OCI-M2 (cell line): Measurements from ENCODE around the gene P2RY12.

Source experiments
- DNase-seq: peaks from one replicate; lab custom pipeline; 2025; ENCODE audit not compliant: unreplicated experiment; lab: John Stamatoyannopoulos, UW

Gene P2RY12

GRCh38 chr3:151307583-151308488, 76.7 kb downstream of the P2RY12 start:
- DNase-seq, result no peak

GRCh38 chr3:151307131-151307530, 77.4 kb downstream of the P2RY12 start:
- no peak for DNase-seq

DNA sequence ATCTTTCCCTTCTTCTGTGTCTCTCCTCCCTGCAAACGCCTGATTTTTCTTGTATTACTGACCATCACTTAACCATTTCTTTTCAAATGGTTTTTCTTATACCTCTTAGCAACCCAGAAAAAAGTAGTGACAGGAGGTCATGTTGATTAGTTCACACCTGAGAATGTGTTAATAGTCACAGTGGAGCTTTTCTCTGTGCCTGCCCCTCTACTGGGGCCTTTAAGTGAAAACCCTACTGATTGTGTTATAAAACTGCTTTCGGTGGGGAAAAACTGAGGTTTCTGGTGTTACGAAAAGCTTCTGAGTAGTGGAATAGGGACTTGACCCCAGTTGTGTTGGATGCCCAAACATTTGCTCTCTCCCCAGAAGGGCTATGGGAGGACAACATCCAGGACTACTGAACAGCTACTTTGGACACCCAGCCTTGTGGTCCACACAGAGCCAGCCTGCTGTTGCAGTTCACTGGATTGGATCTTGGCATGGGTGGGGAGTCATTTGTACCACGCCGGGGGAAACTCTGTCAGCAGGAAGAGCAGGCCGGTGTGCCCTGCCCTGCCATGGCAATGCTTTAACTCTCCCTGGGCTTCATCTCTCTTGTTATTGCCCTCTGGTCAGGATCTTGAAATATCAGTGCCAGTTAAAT, 78.3 kb downstream of the P2RY12 start:
- DNase-seq, result no peak

DNA sequence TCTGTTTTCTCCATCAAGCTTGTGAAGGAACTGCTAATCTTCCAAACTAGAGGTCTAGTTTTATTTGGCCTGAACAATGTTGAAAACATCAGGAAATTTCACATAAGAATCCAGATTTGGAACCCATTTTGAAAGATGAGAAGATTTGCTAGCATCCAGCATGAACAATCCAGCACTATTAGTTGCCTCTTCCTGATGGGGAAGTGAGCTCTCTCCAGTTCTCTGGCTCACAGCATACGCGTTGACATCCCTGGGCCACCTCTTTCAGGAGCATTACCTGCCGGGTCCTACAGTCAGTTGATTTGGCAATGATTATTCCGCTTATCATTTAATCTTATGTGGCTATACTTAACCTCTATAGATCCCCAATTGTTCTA, 78.8 kb downstream of the P2RY12 start:
- no peak for DNase-seq

DNA sequence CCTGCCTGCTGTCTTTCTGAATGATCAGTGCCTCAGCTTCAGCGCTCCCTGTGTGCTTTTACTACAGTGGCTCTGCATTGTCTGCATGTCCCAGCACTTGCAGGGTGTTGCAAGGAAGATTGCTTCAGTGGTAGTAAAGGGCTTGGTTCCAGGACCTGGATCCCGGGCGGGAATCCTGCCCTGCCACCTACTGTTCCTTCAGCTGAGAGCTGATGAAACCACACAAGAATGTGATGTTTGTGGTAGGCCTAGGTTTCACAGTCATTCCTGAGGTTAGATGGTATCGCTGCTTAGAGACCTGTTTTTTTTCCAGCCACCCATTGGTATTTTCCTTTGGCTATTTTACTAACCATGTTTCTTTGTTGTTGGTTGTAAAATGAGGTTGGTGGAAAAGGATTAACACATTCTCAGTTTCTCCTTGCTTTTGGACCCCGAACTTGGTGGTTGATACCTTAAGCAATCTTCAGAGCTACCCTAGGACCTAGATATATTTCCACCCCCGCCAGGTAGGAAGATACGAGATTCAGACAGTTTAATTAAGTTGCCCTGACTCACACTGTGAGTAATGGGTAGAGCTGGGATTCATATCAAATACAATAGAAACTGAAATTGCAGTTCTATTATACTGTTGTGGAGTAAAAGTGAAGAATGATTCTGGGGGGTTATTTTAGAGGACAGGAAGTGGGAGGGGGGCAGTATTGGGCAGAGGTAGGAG, 79.3 kb downstream of the P2RY12 start:
- no peak for DNase-seq

GRCh38 chr3:151303751-151304150, 80.8 kb downstream of the P2RY12 start:
- no peak for DNase-seq

GRCh38 chr3:151301787-151302186, 82.8 kb downstream of the P2RY12 start:
- DNase-seq, result no peak

- DNase-seq, result no peak
Measured at GRCh38 chr3:151300539-151300938, 84.0 kb downstream of the P2RY12 start.

DNA sequence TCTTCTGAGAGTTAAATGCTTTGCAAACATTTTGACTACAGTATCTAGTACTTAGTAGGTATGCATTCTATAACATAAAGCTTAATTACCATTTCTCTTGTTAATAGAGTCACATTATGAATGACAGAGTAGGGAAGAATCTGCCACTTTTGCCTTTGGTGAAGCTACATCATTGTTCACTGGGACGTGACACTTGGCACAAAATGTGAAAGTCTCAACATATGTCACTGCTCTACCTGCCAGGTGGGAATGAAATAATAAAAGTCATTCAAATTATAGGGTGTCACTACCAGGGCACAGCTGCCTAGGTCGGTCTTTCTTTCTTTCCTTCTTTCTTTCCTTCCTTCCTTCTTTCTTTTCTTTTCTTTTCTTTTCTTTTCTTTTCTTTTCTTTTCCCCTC, 85.5 kb downstream of the P2RY12 start:
- no peak for DNase-seq

GRCh38 chr3:151297429-151297828, 87.1 kb downstream of the P2RY12 start:
- DNase-seq, result no peak

GRCh38 chr3:151296226-151296625, 88.3 kb downstream of the P2RY12 start:
- no peak for DNase-seq

DNA sequence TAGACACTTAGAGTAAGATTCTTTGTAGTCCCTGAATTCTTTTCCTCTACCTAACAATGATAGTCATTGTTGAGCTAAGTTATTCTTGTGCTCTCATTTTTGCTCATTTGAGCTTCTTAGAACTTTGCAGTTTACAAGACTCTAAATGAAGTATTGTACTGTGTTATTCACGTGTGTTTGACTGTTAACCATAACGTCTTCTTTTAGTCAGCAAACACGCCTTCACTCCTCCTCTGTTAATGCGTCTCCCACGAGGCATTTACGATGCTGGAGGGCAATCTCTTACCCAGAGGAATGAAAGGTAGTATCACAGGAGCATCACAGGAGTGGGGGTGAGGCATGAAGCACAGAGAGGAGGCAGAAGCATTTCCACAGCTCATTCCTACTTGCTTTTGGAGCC, 91.4 kb downstream of the P2RY12 start:
- DNase-seq, result no peak

GRCh38 chr3:151290673-151291072, 93.9 kb downstream of the P2RY12 start:
- no peak for DNase-seq

DNA sequence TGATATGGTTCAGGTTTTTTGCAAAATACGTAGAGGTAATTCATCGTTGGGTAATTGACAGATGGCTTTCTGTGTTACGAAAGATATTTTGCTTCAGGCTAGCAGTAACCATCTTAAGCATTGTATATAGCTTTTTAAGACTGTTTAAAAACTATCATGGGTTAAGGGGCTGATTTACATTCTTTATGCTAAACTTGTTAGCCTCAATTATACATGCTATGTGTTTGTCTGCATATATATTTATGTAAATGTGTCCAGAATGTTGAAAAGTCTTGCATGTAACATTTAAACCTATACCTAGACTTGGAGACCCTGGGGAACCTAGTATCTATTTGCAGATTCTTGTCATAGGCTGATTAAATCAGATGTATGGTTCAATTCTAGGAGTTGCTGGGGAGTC, 95.1 kb downstream of the P2RY12 start:
- no peak for DNase-seq
